Peyer's patch (tissue), 4 donors: ENCODE measurements around the gene ZMIZ1. TPM values are rescaled to one million over a fixed set of nuclear protein-coding genes. Genes with fewer than 3 reads are reported as not detected.

Source experiments
- DNase-seq, 3 donors: peaks; one replicate each; pipeline ENCODE4 v3.0.0-alpha.2; 2017 to 2019
- H3K27ac ChIP-seq, 4 donors: fragments of 200-600 bp; sonication (generic); one replicate each; pipeline ENCODE4 v1.5.1; 2016 to 2019
- H3K27me3 ChIP-seq, 2 donors: fragments of 200-600 bp; sonication (generic); one replicate each; pipeline ENCODE4 v1.5.1; 2019
- H3K36me3 ChIP-seq, 3 donors: fragments of 200-600 bp; sonication (generic); one replicate each; pipeline ENCODE4 v1.5.1; 2016 to 2019
- H3K4me1 ChIP-seq, 4 donors: fragments of 200-600 bp; sonication (generic); one replicate each; pipeline ENCODE4 v1.5.1; 2016 to 2019
- H3K4me3 ChIP-seq, 4 donors: fragments of 200-600 bp; sonication (generic); 1 replicate in 3 of 4; 2 replicates in 1 of 4; pipeline ENCODE4 v1.5.1; 2016 to 2019; ENCODE audit warnings: mild to moderate bottlenecking in 1 of 4
- H3K9me3 ChIP-seq, 4 donors: fragments of 200-600 bp; sonication (generic); one replicate each; pipeline ENCODE4 v1.5.1; 2016 to 2019; ENCODE audit warnings: mild to moderate bottlenecking in 1 of 4
- CTCF ChIP-seq, 6 experiments: fragments of 450-650 bp in 4 of 6; fragments of 200-600 bp in 2 of 6; sonication (generic) in 1 of 6; IDR thresholded peaks; one replicate each; pipeline ENCODE4 v1.5.1; 2017 to 2019; ENCODE audit warnings: antibody characterized with exemption in 6 of 6, mild to moderate bottlenecking in 3 of 6, moderate library complexity in 1 of 6
- POLR2A ChIP-seq, 2 donors: fragments of 450-650 bp; IDR thresholded peaks; one replicate each; pipeline ENCODE4 v1.5.1; 2017; ENCODE audit warnings: antibody characterized with exemption in 2 of 2, mild to moderate bottlenecking in 2 of 2, moderate library complexity in 2 of 2
- total RNA-seq, 4 donors: library from RNA; depleted of rRNA; stranded (reverse); fragments of >200 nt; gene quantifications; one replicate each; pipeline ENCODE4 v1.1.0, GENCODE V29; 2016

Gene ZMIZ1
- total RNA-seq, 4 donors from 2014 or later: 40.4 to 86.7 (median 73.2) TPM

DNA sequence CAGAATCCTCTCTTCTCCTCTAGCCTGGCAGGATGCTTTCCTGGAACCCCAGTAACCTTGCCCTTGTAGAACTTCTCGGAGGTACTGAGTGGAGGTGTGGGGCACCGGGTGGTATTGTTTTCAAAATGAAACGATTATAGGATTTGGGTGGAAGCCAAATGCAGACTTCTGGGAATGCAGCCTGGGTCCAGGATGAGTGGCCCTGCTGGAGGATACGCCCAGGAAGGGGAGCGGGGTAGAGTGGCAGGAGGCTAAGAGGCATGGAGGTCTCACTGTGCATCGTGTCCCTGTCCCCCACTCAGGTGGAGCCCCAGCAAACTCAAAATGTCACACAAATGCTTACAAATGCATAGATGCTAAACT lies 169.4 kb downstream of the ZMIZ1 start:
- peak overlapping the region in 1 of 4 donors; percentile 63 for H3K27ac ChIP-seq
- no peak for DNase-seq
- H3K27me3 ChIP-seq: no peaks in the 10 kb centered on the region
- H3K36me3 ChIP-seq: peaks cover 0 to 7% (median 0%) of the 10 kb centered on the region in 3 donors
- TF ChIP-seq CTCF (IDR thresholded peaks at IDR 0.05): no peak
- TF ChIP-seq POLR2A (IDR thresholded peaks at IDR 0.05): no peak
- H3K4me1 ChIP-seq: peaks cover 0 to 44% (median 7%) of the 10 kb centered on the region in 4 donors
- H3K9me3 ChIP-seq: no peaks in the 10 kb centered on the region
- no peak overlapping the region for H3K4me3 ChIP-seq

DNA sequence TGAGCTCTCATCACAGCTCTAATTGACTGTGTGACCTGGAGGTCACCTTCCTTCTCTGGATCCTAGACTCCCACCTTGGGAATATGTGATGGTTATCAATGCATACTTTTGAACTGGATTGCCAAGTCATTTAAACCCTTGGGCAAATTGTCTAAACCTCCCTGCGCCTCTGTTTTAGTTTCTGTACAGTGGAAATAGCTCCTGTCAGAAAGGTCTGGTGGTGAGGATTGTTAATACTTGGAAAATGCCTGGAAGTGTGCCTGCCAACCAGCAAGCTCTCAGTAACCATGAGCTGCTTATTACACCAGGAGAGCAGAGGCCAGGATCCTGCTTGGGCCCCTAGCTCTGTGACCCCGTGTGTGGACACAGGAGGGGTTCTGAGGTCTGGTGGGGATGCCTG lies 169.8 kb downstream of the ZMIZ1 start:
- peaks cover 0 to 3% (median 0%) of the 10 kb centered on the region in 3 donors for H3K36me3 ChIP-seq
- no peak overlapping the region for H3K4me3 ChIP-seq
- H3K27ac ChIP-seq: peak overlapping the region in 1 of 4 donors; percentile 63
- no peaks in the 10 kb centered on the region for H3K9me3 ChIP-seq
- DNase-seq: no peak
- peaks cover 0 to 44% (median 7%) of the 10 kb centered on the region in 4 donors for H3K4me1 ChIP-seq
- TF ChIP-seq POLR2A (IDR thresholded peaks at IDR 0.05): no peak
- TF ChIP-seq CTCF (IDR thresholded peaks at IDR 0.05): no peak
- H3K27me3 ChIP-seq: no peaks in the 10 kb centered on the region

DNA sequence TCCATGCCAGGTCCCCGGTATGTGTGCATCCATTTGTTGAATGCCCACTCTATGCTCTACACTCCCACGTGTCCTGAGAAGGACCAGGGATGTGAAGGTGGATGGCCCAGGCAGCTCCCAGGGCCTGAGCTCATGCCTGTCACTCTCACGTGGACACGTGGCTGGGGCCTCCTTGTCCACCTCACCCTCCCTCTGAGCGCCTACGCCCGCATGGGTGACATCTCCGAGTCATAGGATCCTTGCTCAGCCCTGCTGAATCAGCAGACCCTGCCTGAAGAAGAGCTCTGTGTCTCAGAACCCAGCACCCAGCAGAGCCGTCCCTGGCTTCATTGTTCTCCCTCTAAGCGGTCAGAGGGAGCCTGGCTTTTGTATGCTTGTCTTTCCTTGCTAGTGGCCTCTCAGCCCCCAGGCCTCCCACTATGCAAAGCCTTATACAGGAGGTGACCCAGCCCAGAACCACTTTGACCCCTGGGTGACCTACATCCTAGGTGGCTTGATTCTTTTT lies 170.6 kb downstream of the ZMIZ1 start:
- Histone ChIP-seq H3K27me3 (no peaks in the 10 kb centered on the region), H3K36me3 (no peaks in the 10 kb centered on the region), H3K4me3 (no peak overlapping the region), H3K4me1 (peaks cover 0 to 51% (median 10%) of the 10 kb centered on the region in 4 donors), H3K27ac (peak overlapping the region in 1 of 4 donors; percentile 63), H3K9me3 (no peaks in the 10 kb centered on the region)
- TF ChIP-seq POLR2A (IDR thresholded peaks at IDR 0.05) (no peak), CTCF (IDR thresholded peaks at IDR 0.05) (no peak)
- DNase-seq: peak in 1 of 3 donors; percentile 62

DNA sequence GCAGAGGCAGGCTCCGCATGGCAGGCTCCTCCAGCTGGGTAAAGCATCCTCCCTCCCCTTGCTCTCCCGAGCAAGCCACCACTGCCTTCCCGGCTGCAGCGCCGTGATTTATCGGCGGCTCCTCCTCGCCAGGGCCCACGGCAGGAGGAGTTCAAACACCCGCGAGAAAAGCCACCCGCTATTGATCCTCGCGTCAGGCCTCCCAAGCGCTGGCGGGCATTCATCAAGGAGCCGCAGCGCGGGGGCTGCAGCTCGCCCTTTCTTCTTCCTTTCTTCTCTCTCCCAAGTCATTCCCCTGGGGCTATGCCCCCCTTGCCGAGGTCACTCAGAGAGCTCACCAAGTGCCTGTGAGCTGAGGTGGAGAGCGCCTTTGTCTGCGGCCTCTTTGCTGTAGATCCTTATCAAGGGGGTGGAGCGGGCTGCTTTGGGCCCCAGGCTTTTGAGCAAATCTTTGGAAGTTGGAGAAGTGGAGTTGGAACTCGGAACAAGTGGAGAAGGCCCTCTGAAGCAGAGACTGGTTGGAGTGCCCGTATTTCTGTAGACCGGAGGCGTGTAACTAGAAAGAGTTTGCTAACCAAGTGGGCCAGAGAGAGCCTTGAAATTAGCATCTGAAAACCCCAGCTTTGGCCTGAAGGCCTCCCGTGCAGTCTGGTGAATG lies 171.3 kb downstream of the ZMIZ1 start:
- Histone ChIP-seq H3K27ac (peak overlapping the region in 1 of 4 donors; percentile 63), H3K9me3 (no peaks in the 10 kb centered on the region), H3K27me3 (no peaks in the 10 kb centered on the region), H3K36me3 (no peaks in the 10 kb centered on the region), H3K4me3 (no peak overlapping the region), H3K4me1 (peaks cover 0 to 57% (median 12%) of the 10 kb centered on the region in 4 donors)
- no peak for DNase-seq
- TF ChIP-seq POLR2A (IDR thresholded peaks at IDR 0.05) (no peak), CTCF (IDR thresholded peaks at IDR 0.05) (no peak)

GRCh38 chr10:79241629-79241989 lies 172.8 kb downstream of the ZMIZ1 start:
- H3K4me1 ChIP-seq: peaks cover 7 to 63% (median 27%) of the 10 kb centered on the region in 4 donors
- no peaks in the 10 kb centered on the region for H3K27me3 ChIP-seq
- no peaks in the 10 kb centered on the region for H3K9me3 ChIP-seq
- DNase-seq: no peak
- H3K4me3 ChIP-seq: peak overlapping the region in 3 of 4 donors; percentile 50 to 60 (median 51)
- TF ChIP-seq POLR2A (IDR thresholded peaks at IDR 0.05): no peak
- no peak for TF ChIP-seq CTCF (IDR thresholded peaks at IDR 0.05)
- peak overlapping the region; percentile 83 to 91 (median 84) for H3K27ac ChIP-seq
- no peaks in the 10 kb centered on the region for H3K36me3 ChIP-seq
